Measurements from ENCODE around the gene GDPD5. TPM values are rescaled to one million over a fixed set of nuclear protein-coding genes. Genes with fewer than 3 reads are reported as not detected.

GDPD5 gene
- total and polyA plus RNA-seq, 2 donors (not counting 3 experiments of a cell fraction or from before 2014, with no cell fraction given), result 60.2 to 79.2 TPM

DNA sequence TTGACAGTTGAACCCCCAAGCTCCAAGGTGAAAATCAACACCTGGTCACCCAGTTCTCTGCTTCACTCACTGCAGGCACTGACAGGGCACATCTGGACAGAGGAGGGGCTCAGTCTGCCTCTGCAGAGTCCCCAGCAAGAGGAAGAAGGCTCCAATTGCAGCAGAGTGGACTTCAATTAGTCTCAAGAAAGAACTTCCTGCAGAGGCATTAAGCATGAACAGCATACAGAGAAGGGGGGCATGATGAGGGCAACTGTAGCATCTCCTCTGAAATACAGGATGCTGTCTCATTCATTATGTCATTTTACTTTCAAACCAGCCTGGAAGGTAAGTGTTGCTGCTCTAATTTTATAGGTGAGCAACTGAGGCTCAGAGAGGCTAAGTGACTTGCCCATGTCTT lies 11.1 kb downstream of the GDPD5 start:
- DNase-seq (ENCODE audit: low read depth, low spot score), result no peak
- H3K36me3 ChIP-seq (ENCODE audit: control insufficient read depth in 2 of 2, extremely low read depth in 1 of 2, insufficient read depth in 2 of 2, low read length in 2 of 2), result peaks cover 0 to 12% of the 10 kb centered on the region in 2 experiments
- dilution Hi-C loops (cut with MboI; ENCODE audit: extremely low pct_ligation_motif_present, low sequenced_read_pairs), result no loop called here
- H3K9me1 ChIP-seq (replicated peaks; ENCODE audit: control insufficient read depth, extremely low read depth, insufficient read depth, low read length), result no peaks in the 10 kb centered on the region
- H3K4me3 ChIP-seq (replicated peaks in 1 of 3; ENCODE audit: insufficient read depth in 1 of 3, low read depth in 1 of 3, low read length in 3 of 3), result no peak overlapping the region
- FAIRE-seq, result no peak
- no TSS peak for BruUV-seq (replicated peaks)
- TF ChIP-seq, protein P1, sequence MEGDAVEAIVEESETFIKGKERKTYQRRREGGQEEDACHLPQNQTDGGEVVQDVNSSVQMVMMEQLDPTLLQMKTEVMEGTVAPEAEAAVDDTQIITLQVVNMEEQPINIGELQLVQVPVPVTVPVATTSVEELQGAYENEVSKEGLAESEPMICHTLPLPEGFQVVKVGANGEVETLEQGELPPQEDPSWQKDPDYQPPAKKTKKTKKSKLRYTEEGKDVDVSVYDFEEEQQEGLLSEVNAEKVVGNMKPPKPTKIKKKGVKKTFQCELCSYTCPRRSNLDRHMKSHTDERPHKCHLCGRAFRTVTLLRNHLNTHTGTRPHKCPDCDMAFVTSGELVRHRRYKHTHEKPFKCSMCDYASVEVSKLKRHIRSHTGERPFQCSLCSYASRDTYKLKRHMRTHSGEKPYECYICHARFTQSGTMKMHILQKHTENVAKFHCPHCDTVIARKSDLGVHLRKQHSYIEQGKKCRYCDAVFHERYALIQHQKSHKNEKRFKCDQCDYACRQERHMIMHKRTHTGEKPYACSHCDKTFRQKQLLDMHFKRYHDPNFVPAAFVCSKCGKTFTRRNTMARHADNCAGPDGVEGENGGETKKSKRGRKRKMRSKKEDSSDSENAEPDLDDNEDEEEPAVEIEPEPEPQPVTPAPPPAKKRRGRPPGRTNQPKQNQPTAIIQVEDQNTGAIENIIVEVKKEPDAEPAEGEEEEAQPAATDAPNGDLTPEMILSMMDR (IDR thresholded peaks at IDR 0.05; ENCODE audit: extremely low read depth in 1 of 2, insufficient read depth in 1 of 2, low read depth in 1 of 2, low read length in 2 of 2), result no peak
- no peak for TF ChIP-seq FOS (IDR thresholded peaks at IDR 0.05; ENCODE audit: borderline replicate concordance, insufficient read depth, low read length)
- TF ChIP-seq EZH2 (IDR thresholded peaks at IDR 0.05; ENCODE audit: borderline replicate concordance, low read depth, low read length, severe bottlenecking), result no peak
- no peak for TF ChIP-seq MYC (IDR thresholded peaks at IDR 0.05; ENCODE audit: low read depth, low read length)
- TF ChIP-seq, protein P2, sequence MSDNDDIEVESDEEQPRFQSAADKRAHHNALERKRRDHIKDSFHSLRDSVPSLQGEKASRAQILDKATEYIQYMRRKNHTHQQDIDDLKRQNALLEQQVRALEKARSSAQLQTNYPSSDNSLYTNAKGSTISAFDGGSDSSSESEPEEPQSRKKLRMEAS (IDR thresholded peaks at IDR 0.05; ENCODE audit: insufficient read depth, insufficient read length), result no peak
- TF ChIP-seq JUN (IDR thresholded peaks at IDR 0.05; ENCODE audit: borderline replicate concordance, insufficient read depth, insufficient read length, low read depth), result no peak
- no peak for TF ChIP-seq GATA2 (IDR thresholded peaks at IDR 0.05; ENCODE audit: insufficient read depth, insufficient read length, low read depth, low read length)
- no peak for TF ChIP-seq POLR2A (IDR thresholded peaks at IDR 0.05; ENCODE audit: low read depth, low read length)
- TF ChIP-seq POLR2AphosphoS5 (IDR thresholded peaks at IDR 0.05; ENCODE audit: insufficient read depth, low read depth, low read length), result no peak
- H3K27ac ChIP-seq (ENCODE audit: insufficient read depth, low read depth, low read length), result no peak overlapping the region
- no peak overlapping the region for H3K4me2 ChIP-seq (ENCODE audit: insufficient read depth, low read length)
- ChIA-PET POLR2A (no interaction called here), CTCF (interaction anchor here (0.6 kb wide), 1 partner anchor 1267 kb away, joined by 3 read pairs; no protein-coding TSS in a partner anchor)
- H3K9ac ChIP-seq (replicated peaks; ENCODE audit: extremely low read depth, insufficient read depth, low read length), result no peak overlapping the region
- no peaks in the 10 kb centered on the region for H3K4me1 ChIP-seq (ENCODE audit: control insufficient read depth, extremely low read depth, insufficient read depth, low read length)
- intact Hi-C loops (cut with micrococcal nuclease), result no loop called here
- H3K9me3 ChIP-seq (replicated peaks; ENCODE audit: control insufficient read depth, insufficient read depth, low read length), result no peaks in the 10 kb centered on the region
- H2AFZ ChIP-seq (ENCODE audit: low read depth, low read length), result no peak overlapping the region
- H4K20me1 ChIP-seq (replicated peaks; ENCODE audit: control insufficient read depth, extremely low read depth, insufficient read depth, low read length), result no peaks in the 10 kb centered on the region
- no peaks in the 10 kb centered on the region for H3K27me3 ChIP-seq (ENCODE audit: control insufficient read depth in 2 of 2, insufficient read depth in 2 of 2, low read length in 2 of 2)
- no peaks in the 10 kb centered on the region for H3K79me2 ChIP-seq (ENCODE audit: control insufficient read depth, insufficient read depth, low read length)

All from endothelial cell of umbilical vein (primary cell).